ENCODE measurements around the gene FAM219A.
A peak's percentile ranks its signal among the peaks of the same experiment; 100 is the strongest.

FAM219A gene

GRCh38 chr9:34457266-34458012 is 931 bp downstream of the FAM219A start:
- H3K4me3 ChIP-seq (replicated peaks; ENCODE audit: low read depth, low read length), result peak overlapping the region; percentile 52
- no peak for DNase-seq (ENCODE audit: extremely low read depth, low read depth)
- TF ChIP-seq, protein P1, sequence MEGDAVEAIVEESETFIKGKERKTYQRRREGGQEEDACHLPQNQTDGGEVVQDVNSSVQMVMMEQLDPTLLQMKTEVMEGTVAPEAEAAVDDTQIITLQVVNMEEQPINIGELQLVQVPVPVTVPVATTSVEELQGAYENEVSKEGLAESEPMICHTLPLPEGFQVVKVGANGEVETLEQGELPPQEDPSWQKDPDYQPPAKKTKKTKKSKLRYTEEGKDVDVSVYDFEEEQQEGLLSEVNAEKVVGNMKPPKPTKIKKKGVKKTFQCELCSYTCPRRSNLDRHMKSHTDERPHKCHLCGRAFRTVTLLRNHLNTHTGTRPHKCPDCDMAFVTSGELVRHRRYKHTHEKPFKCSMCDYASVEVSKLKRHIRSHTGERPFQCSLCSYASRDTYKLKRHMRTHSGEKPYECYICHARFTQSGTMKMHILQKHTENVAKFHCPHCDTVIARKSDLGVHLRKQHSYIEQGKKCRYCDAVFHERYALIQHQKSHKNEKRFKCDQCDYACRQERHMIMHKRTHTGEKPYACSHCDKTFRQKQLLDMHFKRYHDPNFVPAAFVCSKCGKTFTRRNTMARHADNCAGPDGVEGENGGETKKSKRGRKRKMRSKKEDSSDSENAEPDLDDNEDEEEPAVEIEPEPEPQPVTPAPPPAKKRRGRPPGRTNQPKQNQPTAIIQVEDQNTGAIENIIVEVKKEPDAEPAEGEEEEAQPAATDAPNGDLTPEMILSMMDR (IDR thresholded peaks at IDR 0.05; ENCODE audit: low read depth, low read length, missing control alignments), result no peak

DNA sequence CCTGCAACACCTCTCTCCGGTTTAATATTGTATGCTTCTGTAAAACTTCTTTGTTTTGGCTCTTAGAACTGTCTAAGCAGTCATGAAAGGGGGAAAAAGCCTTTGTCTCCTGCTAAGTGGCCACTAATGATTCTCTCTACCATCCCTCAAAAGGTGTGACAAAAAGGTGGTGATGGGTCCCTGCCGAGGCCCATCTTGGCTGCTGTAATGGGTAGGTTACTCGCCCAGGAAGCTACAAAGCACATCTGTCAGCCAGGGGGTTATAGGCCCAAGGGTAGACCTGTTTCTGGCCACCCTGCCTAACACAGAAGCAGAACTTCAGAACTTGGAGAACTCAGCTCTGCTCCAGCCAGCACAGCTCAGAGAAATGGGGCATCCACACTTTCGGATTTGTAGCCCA is 1.6 kb downstream of the FAM219A start:
- TF ChIP-seq, protein P1 (IDR thresholded peaks at IDR 0.05; ENCODE audit: low read depth, low read length, missing control alignments), result no peak
- peak overlapping the region; percentile 52 for H3K4me3 ChIP-seq (replicated peaks; ENCODE audit: low read depth, low read length)

DNA sequence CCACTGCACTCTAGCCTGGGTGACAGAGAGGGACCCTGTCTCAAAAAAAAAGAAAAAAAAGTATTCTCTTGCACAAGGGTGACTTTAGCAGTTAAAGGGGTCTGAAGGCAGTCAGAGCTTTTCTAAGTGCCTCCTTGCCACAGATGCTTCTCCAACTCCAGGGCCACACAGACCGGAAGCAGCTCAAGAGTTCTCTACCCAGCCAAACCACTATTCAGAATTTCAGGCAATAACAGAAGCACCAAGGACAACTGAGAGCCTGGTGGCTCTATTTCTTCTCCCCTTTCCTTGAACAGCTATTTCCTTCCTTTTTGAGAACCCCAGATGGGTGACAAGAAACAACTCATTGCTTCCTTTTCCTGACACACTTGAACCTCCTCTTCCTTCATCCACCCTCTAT is 2.2 kb downstream of the FAM219A start:
- TF ChIP-seq, protein P1 (IDR thresholded peaks at IDR 0.05; ENCODE audit: low read depth, low read length, missing control alignments), result no peak
- no peak overlapping the region for H3K4me3 ChIP-seq (replicated peaks; ENCODE audit: low read depth, low read length)
- DNase-seq (ENCODE audit: extremely low read depth, low read depth), result no peak

More for the DNA sequence above, 1.6 kb downstream of the FAM219A start:
- DNase-seq (ENCODE audit: extremely low read depth, low read depth), result no peak

DNA sequence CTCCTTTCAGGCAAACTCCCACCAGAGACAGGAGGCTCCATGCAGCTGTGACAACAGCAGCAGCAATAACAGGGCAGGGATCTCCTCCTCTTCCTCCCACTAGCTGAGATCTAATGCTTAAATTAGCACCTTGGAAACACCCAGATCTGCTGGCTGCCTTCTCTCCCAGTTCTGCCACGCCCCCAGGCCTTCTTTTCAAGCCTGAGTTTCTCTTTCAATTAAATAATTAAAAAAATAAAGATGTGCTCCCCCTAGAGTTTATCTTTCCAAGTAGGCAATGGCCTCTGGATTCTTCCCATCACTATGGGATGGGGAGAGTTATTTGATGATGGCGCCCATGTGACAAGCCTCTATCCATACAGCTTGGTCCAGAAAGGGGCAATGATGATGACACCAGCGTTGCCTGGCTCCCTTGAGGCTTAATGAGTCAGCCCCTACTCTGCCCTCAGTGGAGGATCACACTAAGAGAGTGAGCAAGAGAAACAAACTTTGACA is 3.8 kb downstream of the FAM219A start:
- TF ChIP-seq, protein P1 (IDR thresholded peaks at IDR 0.05; ENCODE audit: low read depth, low read length, missing control alignments), result no peak
- no peak overlapping the region for H3K4me3 ChIP-seq (replicated peaks; ENCODE audit: low read depth, low read length)
- DNase-seq (ENCODE audit: extremely low read depth, low read depth), result no peak

DNA sequence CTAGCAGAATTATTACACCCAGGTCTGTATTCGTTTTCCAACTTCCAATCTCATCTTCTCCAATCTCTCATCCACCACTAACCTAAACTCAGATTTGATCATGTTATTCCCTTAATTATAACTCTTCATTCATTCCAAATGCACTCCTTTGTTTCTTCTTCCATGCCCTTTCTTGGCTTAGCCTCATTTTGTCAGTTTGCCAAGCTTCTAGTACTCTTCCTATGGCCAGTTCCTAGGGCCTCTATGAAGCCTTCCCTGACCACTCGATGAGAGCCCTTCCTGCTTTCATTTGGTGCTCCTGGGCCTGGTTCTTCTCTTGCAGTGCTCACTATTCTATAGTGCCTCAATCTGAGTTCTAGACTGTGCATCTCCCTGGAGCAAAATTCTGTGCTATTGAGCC is 5.8 kb downstream of the FAM219A start:
- TF ChIP-seq, protein P1 (IDR thresholded peaks at IDR 0.05; ENCODE audit: low read depth, low read length, missing control alignments), result no peak
- no peak overlapping the region for H3K4me3 ChIP-seq (replicated peaks; ENCODE audit: low read depth, low read length)
- no peak for DNase-seq (ENCODE audit: extremely low read depth, low read depth)

DNA sequence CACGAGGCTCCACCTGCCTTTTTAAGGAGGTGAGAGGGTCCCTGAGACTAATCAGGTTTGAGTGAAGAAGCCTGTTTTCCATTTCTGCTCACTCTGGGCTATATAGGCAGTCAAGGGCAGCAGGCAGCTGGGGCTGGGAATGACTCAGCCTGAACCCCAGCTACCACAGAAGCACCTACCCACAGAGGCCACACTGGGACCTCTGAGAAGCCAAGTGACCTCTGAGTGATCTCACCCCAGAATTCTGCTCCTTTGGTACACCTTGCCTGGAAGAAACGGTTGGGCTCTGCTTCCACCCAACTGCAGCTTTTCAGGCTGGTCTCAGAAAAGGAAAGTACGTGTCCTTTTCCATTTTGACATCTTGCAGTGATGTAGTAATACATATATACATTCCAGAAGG is 6.8 kb downstream of the FAM219A start:
- no peak overlapping the region for H3K4me3 ChIP-seq (replicated peaks; ENCODE audit: low read depth, low read length)
- TF ChIP-seq, protein P1 (IDR thresholded peaks at IDR 0.05; ENCODE audit: low read depth, low read length, missing control alignments), result no peak
- DNase-seq (ENCODE audit: extremely low read depth, low read depth), result no peak
